H1 (cell line): ENCODE data around the gene TM4SF20. TPM values are rescaled to one million over a fixed set of nuclear protein-coding genes. Genes with fewer than 3 reads are reported as not detected.

Source experiments
- CTCF ChIA-PET: fragments of 300-600 bp; sonication (Branson Sonifier 250); formaldehyde crosslinking; loops from one replicate; lab custom pipeline; 2021; ENCODE audit not compliant: partially characterized antibody; lab: Charles Lee
- POLR2A ChIA-PET: fragments of 300-600 bp; sonication (Branson Sonifier 250); formaldehyde crosslinking; loops from one replicate; lab custom pipeline; 2021; ENCODE audit warnings: inconsistent platforms; ENCODE audit not compliant: partially characterized antibody; lab: Charles Lee
- DNase-seq, 2 experiments: peaks; one replicate each; pipeline versions ENCODE4 v3.0.0 to v3.0.0-alpha.2; 2010 to 2022; ENCODE audit warnings: low spot score in 2 of 2, low read depth in 1 of 2, mixed read lengths in 1 of 2
- FAIRE-seq: peaks from 2 replicates; lab custom pipeline; 2011; peaks lifted over from hg19 to GRCh38; lab: Jason Lieb, UNC
- H2AFZ ChIP-seq: 2 replicates; pipeline ENCODE4 v1.8.1; 2012; ENCODE audit warnings: low read length, inconsistent platforms
- H2AK5ac ChIP-seq: 2 replicates; pipeline ENCODE4 v1.6.1; 2013; ENCODE audit warnings: low read depth, low read length
- H2BK120ac ChIP-seq: replicated peaks from 2 replicates; pipeline ENCODE3; 2013; ENCODE audit warnings: low read depth, low read length, inconsistent platforms
- H2BK12ac ChIP-seq: 2 replicates; pipeline ENCODE4 v1.6.1; 2013; ENCODE audit warnings: low read depth, low read length
- H2BK15ac ChIP-seq: 2 replicates; pipeline ENCODE4 v1.6.1; 2013; ENCODE audit warnings: low read length
- H2BK20ac ChIP-seq: 2 replicates; pipeline ENCODE4 v1.6.1; 2013; ENCODE audit warnings: low read length
- H2BK5ac ChIP-seq: 2 replicates; pipeline ENCODE4 v1.6.1; 2013; ENCODE audit warnings: low read depth, low read length
- H3K14ac ChIP-seq: 2 replicates; pipeline ENCODE4 v1.6.1; 2013; ENCODE audit warnings: inconsistent platforms; ENCODE audit not compliant: insufficient read length
- H3K18ac ChIP-seq: 2 replicates; pipeline ENCODE4 v1.6.1; 2013; ENCODE audit warnings: low read length; ENCODE audit errors: extremely low read depth
- H3K23ac ChIP-seq: 2 replicates; pipeline ENCODE4 v1.6.1; 2013; ENCODE audit warnings: inconsistent platforms; ENCODE audit not compliant: insufficient read length
- H3K23me2 ChIP-seq: 2 replicates; pipeline ENCODE4 v1.6.1; 2013; ENCODE audit warnings: low read depth, low read length
- H3K27ac ChIP-seq: 2 replicates; pipeline ENCODE4 v1.6.1; 2011; ENCODE audit warnings: low read depth, low read length, inconsistent platforms
- H3K27me3 ChIP-seq, 4 experiments: replicated peaks in 1 of 4; 1 replicate in 1 of 4; 2 replicates in 3 of 4; pipeline versions ENCODE4 v1.6.1 to v1.8.1; 2011 to 2013; ENCODE audit warnings: low read length in 3 of 4, mild to moderate bottlenecking in 3 of 4, inconsistent platforms in 2 of 4, mixed read lengths in 2 of 4, moderate library complexity in 1 of 4; ENCODE audit not compliant: control insufficient read depth in 3 of 4, insufficient read depth in 3 of 4; ENCODE audit errors: extremely low read depth in 1 of 4
- H3K36me3 ChIP-seq, 4 experiments: 2 replicates each; pipeline versions ENCODE4 v1.6.1 to v1.8.1; 2011 to 2013; ENCODE audit warnings: mild to moderate bottlenecking in 4 of 4, low read length in 3 of 4, moderate library complexity in 2 of 4, control low read depth in 1 of 4, inconsistent platforms in 1 of 4; ENCODE audit not compliant: insufficient read depth in 4 of 4, control insufficient read depth in 2 of 4
- H3K4ac ChIP-seq: replicated peaks from 2 replicates; pipeline ENCODE3; 2013; ENCODE audit warnings: low read length, low read depth, mixed read lengths, inconsistent platforms; ENCODE audit not compliant: insufficient read length
- H3K4me1 ChIP-seq, 4 experiments: replicated peaks in 1 of 4; 1 replicate in 1 of 4; 2 replicates in 3 of 4; pipeline versions ENCODE4 v1.6.1 to v1.8.1; 2011 to 2013; ENCODE audit warnings: low read length in 3 of 4, inconsistent platforms in 2 of 4, mixed read lengths in 1 of 4; ENCODE audit not compliant: insufficient read depth in 4 of 4, control insufficient read depth in 3 of 4
- H3K4me2 ChIP-seq, 2 experiments: 2 replicates each; pipeline versions ENCODE4 v1.6.1 to v1.8.1; 2011 to 2013; ENCODE audit warnings: low read depth in 2 of 2, low read length in 2 of 2, control low read depth in 1 of 2, inconsistent platforms in 1 of 2, mild to moderate bottlenecking in 1 of 2; ENCODE audit not compliant: insufficient read depth in 1 of 2
- H3K4me3 ChIP-seq, 4 experiments: fragments of 200-600, 300-600 bp in 1 of 4; sonication (generic), shearing (Covaris generic), sonication (Bioruptor Twin) in 1 of 4; 2 replicates each; pipeline versions ENCODE4 v1.5.1 to v1.8.1; 2011 to 2016; ENCODE audit warnings: low read length in 4 of 4, low read depth in 3 of 4, control low read depth in 2 of 4, inconsistent platforms in 2 of 4, mild to moderate bottlenecking in 2 of 4, mixed read lengths in 1 of 4, moderate library complexity in 1 of 4; ENCODE audit not compliant: insufficient read depth in 2 of 4; ENCODE audit errors: extremely low read depth in 1 of 4
- H3K56ac ChIP-seq: replicated peaks from 2 replicates; pipeline ENCODE3; 2013; ENCODE audit warnings: low read depth, mild to moderate bottlenecking, mixed read lengths, low read length, inconsistent platforms; ENCODE audit not compliant: insufficient read length
- H3K79me1 ChIP-seq: 2 replicates; pipeline ENCODE4 v1.6.1; 2013; ENCODE audit warnings: low read depth, low read length, control low read depth
- H3K79me2 ChIP-seq, 2 experiments: 2 replicates each; pipeline versions ENCODE4 v1.6.1 to v1.8.1; 2012 to 2013; ENCODE audit warnings: low read length in 2 of 2, mild to moderate bottlenecking in 2 of 2, inconsistent platforms in 1 of 2; ENCODE audit not compliant: insufficient read depth in 2 of 2, control insufficient read depth in 1 of 2
- H3K9ac ChIP-seq, 4 experiments: replicated peaks in 1 of 4; 1 replicate in 1 of 4; 2 replicates in 3 of 4; pipeline versions ENCODE4 v1.6.1 to v1.8.1; 2011 to 2013; ENCODE audit warnings: low read depth in 3 of 4, low read length in 3 of 4, control low read depth in 2 of 4, mild to moderate bottlenecking in 2 of 4, moderate library complexity in 2 of 4, inconsistent platforms in 1 of 4; ENCODE audit errors: extremely low read depth in 1 of 4
- H3K9me3 ChIP-seq, 2 experiments: 2 replicates each; pipeline versions ENCODE4 v1.6.1 to v1.8.1; 2012 to 2013; ENCODE audit warnings: mild to moderate bottlenecking in 2 of 2, moderate library complexity in 2 of 2, control low read depth in 1 of 2, inconsistent platforms in 1 of 2, low read depth in 1 of 2, low read length in 1 of 2, mixed read lengths in 1 of 2; ENCODE audit not compliant: insufficient read depth in 2 of 2
- H4K20me1 ChIP-seq, 2 experiments: replicated peaks in 1 of 2; 2 replicates each; pipeline versions ENCODE3 to v1.8.1; 2011 to 2013; ENCODE audit warnings: inconsistent platforms in 2 of 2, low read length in 2 of 2, mild to moderate bottlenecking in 1 of 2; ENCODE audit not compliant: insufficient read depth in 2 of 2, control insufficient read depth in 1 of 2
- H4K5ac ChIP-seq: 2 replicates; pipeline ENCODE4 v1.6.1; 2013; ENCODE audit warnings: low read length, low read depth, mixed read lengths, inconsistent platforms; ENCODE audit not compliant: insufficient read length
- H4K8ac ChIP-seq: 2 replicates; pipeline ENCODE4 v1.8.0; 2013; ENCODE audit warnings: mild to moderate bottlenecking, moderate library complexity, low read length, inconsistent platforms; ENCODE audit not compliant: insufficient read depth; ENCODE audit errors: extremely low read depth
- H4K91ac ChIP-seq: replicated peaks from 2 replicates; pipeline ENCODE3; 2013; ENCODE audit warnings: low read length, mixed read lengths, inconsistent platforms; ENCODE audit not compliant: insufficient read length
- POLR2A ChIP-seq, 2 experiments: IDR thresholded peaks; 1 replicate in 1 of 2; 2 replicates in 1 of 2; pipeline ENCODE4 v1.6.1; 2011; ENCODE audit warnings: low read depth in 2 of 2, low read length in 2 of 2, mild to moderate bottlenecking in 2 of 2; ENCODE audit errors: control extremely low read depth in 1 of 2
- SIN3A ChIP-seq, 2 experiments: IDR thresholded peaks in 1 of 2; conservative IDR thresholded peaks in 1 of 2; 2 replicates each; pipeline ENCODE4 v1.6.1; 2011 to 2012; ENCODE audit warnings: low read length in 2 of 2, improper control_type of control experiment in 1 of 2, low read depth in 1 of 2, mild to moderate bottlenecking in 1 of 2
- WGBS, 2 experiments: shearing (Covaris generic) in 1 of 2; methylation state at CpG; one replicate each; pipeline versions ENCODE4 v1.1.6 to v1.1.7; 2013 to 2015; ENCODE audit warnings: low lambda C conversion rate in 2 of 2, mixed read lengths in 2 of 2, inconsistent platforms in 1 of 2, low coverage in 1 of 2, missing lambda C conversion rate in 1 of 2; ENCODE audit not compliant: insufficient replicate concordance in 2 of 2, insufficient coverage in 1 of 2, insufficient read length in 1 of 2; ENCODE audit errors: extremely low coverage in 1 of 2, missing lambda C conversion rate in 1 of 2; 5-methylcytosine and 5-hydroxymethylcytosine counted together
- polyA plus RNA-seq, 7 experiments: library from polyadenylated mRNA; depleted of rRNA in 3 of 7; stranded (reverse) in 5 of 7; unstranded in 2 of 7; fragments of >200 nt in 5 of 7; fragments of 200-250 nt in 2 of 7; gene quantifications; 1 replicate in 5 of 7; 2 replicates in 1 of 7; 4 replicates in 1 of 7; pipeline versions ENCODE4 v1.2.1 to v1.2.3, GENCODE V29; 2011 to 2013; ENCODE audit warnings: missing spikeins in 2 of 7, mixed read lengths in 2 of 7
- total RNA-seq: library from RNA; stranded (reverse); fragmentation: NEBNext Ultra II Directional; extraction: Animal tissue kit (Norgen Biotek cat#: 25700); gene quantifications from 2 replicates; pipeline ENCODE4 v1.2.1, GENCODE V29; 2021
- TF ChIP-seq, protein P1 (sequence below): IDR thresholded peaks from 2 replicates; pipeline ENCODE4 v1.6.1; 2011; ENCODE audit warnings: low read length, improper control_type of control experiment

Gene TM4SF20
- total and polyA plus RNA-seq, 2 of the 8 experiments (the other 6 are each of a cell fraction or from before 2014, with no cell fraction given): not detected

DNA sequence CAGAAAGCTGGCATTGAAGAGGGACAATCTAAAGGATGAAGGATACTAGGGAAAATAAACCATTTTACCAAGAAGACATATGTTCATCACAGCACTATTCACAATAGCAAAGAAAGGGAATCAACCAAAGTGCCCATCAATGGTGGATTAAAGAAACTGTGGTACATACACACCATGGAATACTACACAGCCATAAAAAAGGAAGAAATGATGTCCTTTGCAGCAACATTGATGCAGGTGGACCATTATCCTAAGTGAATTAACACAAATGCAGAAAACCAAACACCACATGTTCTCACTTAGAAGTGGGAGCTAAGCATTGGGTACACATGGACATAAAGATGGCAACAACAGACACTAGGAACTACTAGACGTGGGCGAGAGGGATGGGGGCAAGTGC lies 61.3 kb downstream of the TM4SF20 start:
- no peak overlapping the region for H3K4ac ChIP-seq
- DNase-seq (no peak), FAIRE-seq (no peak)
- H3K23ac ChIP-seq: no peak overlapping the region
- peaks cover 0 to 3% (median 0%) of the 10 kb centered on the region in 4 experiments; a peak in 1 of 8 replicates for H3K36me3 ChIP-seq
- no peak overlapping the region for H2BK20ac ChIP-seq
- H3K27me3 ChIP-seq: no peaks in the 10 kb centered on the region
- no peaks in the 10 kb centered on the region for H3K23me2 ChIP-seq
- no peak overlapping the region for H2AK5ac ChIP-seq
- TF ChIP-seq POLR2A (IDR thresholded peaks at IDR 0.05; ENCODE audit: control extremely low read depth in 1 of 2, low read depth in 2 of 2, low read length in 2 of 2) (no peak), SIN3A (conservative IDR thresholded peaks at IDR 0.05 in 1 of 2, IDR thresholded peaks at IDR 0.05 in 1 of 2; ENCODE audit: low read depth in 1 of 2, low read length in 2 of 2) (no peak)
- TF ChIP-seq, protein P1, sequence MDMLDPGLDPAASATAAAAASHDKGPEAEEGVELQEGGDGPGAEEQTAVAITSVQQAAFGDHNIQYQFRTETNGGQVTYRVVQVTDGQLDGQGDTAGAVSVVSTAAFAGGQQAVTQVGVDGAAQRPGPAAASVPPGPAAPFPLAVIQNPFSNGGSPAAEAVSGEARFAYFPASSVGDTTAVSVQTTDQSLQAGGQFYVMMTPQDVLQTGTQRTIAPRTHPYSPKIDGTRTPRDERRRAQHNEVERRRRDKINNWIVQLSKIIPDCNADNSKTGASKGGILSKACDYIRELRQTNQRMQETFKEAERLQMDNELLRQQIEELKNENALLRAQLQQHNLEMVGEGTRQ: no peak
- TF ChIP-seq, all 59 proteins: peak for 0
- Histone ChIP-seq H3K4me2 (no peak overlapping the region), H3K56ac (no peak overlapping the region), H3K9me3 (peaks cover 6 to 17% of the 10 kb centered on the region in 2 experiments; a peak in 3 of 4 replicates), H3K18ac (no peak overlapping the region), H2BK15ac (no peak overlapping the region), H3K4me3 (no peak overlapping the region), H3K14ac (no peak overlapping the region), H3K79me2 (no peaks in the 10 kb centered on the region), H2BK5ac (no peak overlapping the region), H2AFZ (no peak overlapping the region), H4K91ac (no peak overlapping the region), H4K20me1 (no peaks in the 10 kb centered on the region), H3K27ac (no peak overlapping the region), H2BK12ac (no peak overlapping the region), H4K8ac (no peak overlapping the region), H3K4me1 (no peaks in the 10 kb centered on the region), H2BK120ac (no peak overlapping the region), H3K9ac (no peak overlapping the region), H4K5ac (no peak overlapping the region), H3K79me1 (no peaks in the 10 kb centered on the region)
- ChIA-PET CTCF (interaction anchor here (0.8 kb wide), 1 partner anchor 419 kb away, joined by 3 read pairs; no protein-coding TSS in a partner anchor), POLR2A (no interaction called here)
- 91% methylated on average over 2 of the region's 2 CpGs; no CpG with 5 or more reads in 1 of the 2 experiments for WGBS, 2 experiments
